GM18867 (cell line): ENCODE data around the gene PLEK.

Experiments
- ATAC-seq: cut with Tn5 transposase; IDR thresholded peaks from one replicate; pipeline ENCODE4 v1.9.1; 2021; ENCODE audit warnings: mild to moderate bottlenecking, moderate library complexity; ENCODE audit not compliant: unreplicated experiment

Gene PLEK

GRCh38 chr2:68414452-68414851 is 49.4 kb downstream of the PLEK start:
- no peak for ATAC-seq

- ATAC-seq, result no peak
These were observed 49.8 kb downstream of the PLEK start for GRCh38 chr2:68414876-68415275.

- no peak for ATAC-seq
These were observed 50.4 kb downstream of the PLEK start for GRCh38 chr2:68415521-68415920.

GRCh38 chr2:68416081-68416675 is 51.1 kb downstream of the PLEK start:
- ATAC-seq, result no peak

- no peak for ATAC-seq
These were observed 52.8 kb downstream of the PLEK start for GRCh38 chr2:68417926-68418325.

GRCh38 chr2:68418419-68418818 is 53.3 kb downstream of the PLEK start:
- no peak for ATAC-seq

GRCh38 chr2:68418855-68419254 is 53.8 kb downstream of the PLEK start:
- no peak for ATAC-seq

GRCh38 chr2:68420254-68420910 is 55.3 kb downstream of the PLEK start:
- ATAC-seq, result no peak

- peak; percentile 85 for ATAC-seq
These were observed 59.0 kb downstream of the PLEK start for GRCh38 chr2:68423966-68424650.

GRCh38 chr2:68425503-68425902 is 60.4 kb downstream of the PLEK start:
- ATAC-seq, result no peak

- ATAC-seq, result no peak
These were observed 61.4 kb downstream of the PLEK start for GRCh38 chr2:68426446-68426845.

GRCh38 chr2:68426848-68427579 is 61.9 kb downstream of the PLEK start:
- ATAC-seq, result peak; percentile 24

GRCh38 chr2:68428126-68428525 is 63.0 kb downstream of the PLEK start:
- ATAC-seq, result no peak

- ATAC-seq, result no peak
These were observed 63.7 kb downstream of the PLEK start for GRCh38 chr2:68428746-68429145.

- ATAC-seq, result no peak
These were observed 64.3 kb downstream of the PLEK start for GRCh38 chr2:68429311-68429826.

- no peak for ATAC-seq
These were observed 66.4 kb downstream of the PLEK start for GRCh38 chr2:68431316-68431972.

- no peak for ATAC-seq
These were observed 67.9 kb downstream of the PLEK start for GRCh38 chr2:68432696-68433658.

GRCh38 chr2:68434981-68435380 is 69.9 kb downstream of the PLEK start:
- ATAC-seq, result no peak

- ATAC-seq, result no peak
These were observed 70.5 kb downstream of the PLEK start for GRCh38 chr2:68435615-68436014.

- ATAC-seq, result no peak
These were observed 71.2 kb downstream of the PLEK start for GRCh38 chr2:68436270-68436669.
